Measurements from ENCODE around the gene ARHGAP15. TPM values are rescaled to one million over a fixed set of nuclear protein-coding genes. Genes with fewer than 3 reads are reported as not detected.

The ARHGAP15 gene
- total RNA-seq, 4 donors from 2014 or later: 7.9 to 32.5 (median 20.7) TPM

DNA sequence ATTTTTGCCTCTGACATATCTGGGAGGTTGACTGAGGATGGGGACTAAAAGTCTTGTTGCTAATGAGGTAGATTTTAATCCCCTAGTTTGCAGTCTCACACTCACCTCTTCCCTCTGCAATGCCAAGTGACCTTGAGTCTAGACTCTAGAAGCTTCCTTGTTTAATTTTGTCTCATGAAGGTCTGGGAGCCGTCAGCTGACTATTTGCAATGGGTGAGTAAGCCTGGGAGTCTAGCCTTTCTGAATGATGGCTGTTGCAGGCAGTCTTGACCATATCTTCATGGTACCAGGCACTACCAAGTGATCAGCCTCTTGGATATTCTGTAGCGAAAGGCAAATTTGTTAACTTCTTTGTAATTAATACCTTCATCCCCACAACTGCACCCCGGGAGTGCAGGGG, 61.2 kb downstream of the ARHGAP15 start:
- TF ChIP-seq, protein P1, sequence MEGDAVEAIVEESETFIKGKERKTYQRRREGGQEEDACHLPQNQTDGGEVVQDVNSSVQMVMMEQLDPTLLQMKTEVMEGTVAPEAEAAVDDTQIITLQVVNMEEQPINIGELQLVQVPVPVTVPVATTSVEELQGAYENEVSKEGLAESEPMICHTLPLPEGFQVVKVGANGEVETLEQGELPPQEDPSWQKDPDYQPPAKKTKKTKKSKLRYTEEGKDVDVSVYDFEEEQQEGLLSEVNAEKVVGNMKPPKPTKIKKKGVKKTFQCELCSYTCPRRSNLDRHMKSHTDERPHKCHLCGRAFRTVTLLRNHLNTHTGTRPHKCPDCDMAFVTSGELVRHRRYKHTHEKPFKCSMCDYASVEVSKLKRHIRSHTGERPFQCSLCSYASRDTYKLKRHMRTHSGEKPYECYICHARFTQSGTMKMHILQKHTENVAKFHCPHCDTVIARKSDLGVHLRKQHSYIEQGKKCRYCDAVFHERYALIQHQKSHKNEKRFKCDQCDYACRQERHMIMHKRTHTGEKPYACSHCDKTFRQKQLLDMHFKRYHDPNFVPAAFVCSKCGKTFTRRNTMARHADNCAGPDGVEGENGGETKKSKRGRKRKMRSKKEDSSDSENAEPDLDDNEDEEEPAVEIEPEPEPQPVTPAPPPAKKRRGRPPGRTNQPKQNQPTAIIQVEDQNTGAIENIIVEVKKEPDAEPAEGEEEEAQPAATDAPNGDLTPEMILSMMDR (IDR thresholded peaks at IDR 0.05; ENCODE audit: low read depth): no peak

DNA sequence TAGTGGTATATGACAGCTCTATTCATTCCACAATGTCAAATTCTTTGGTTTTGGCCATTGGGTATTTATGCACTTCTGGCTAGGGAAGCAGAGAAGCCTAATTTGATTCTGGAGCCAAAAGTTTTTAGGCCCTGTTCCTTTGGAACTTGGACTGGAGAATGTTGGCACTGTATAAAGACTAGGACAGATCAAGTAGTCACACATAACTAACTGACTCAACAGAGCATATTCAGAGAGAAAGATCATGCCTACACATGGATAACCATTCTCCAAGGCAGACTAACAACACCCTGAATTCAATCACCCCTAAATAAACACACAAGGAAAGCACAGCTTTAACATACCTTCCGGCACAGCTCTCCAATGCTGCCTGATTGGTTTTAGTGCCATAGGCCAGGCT, 62.9 kb downstream of the ARHGAP15 start:
- TF ChIP-seq, protein P1 (IDR thresholded peaks at IDR 0.05; ENCODE audit: low read depth): no peak

DNA sequence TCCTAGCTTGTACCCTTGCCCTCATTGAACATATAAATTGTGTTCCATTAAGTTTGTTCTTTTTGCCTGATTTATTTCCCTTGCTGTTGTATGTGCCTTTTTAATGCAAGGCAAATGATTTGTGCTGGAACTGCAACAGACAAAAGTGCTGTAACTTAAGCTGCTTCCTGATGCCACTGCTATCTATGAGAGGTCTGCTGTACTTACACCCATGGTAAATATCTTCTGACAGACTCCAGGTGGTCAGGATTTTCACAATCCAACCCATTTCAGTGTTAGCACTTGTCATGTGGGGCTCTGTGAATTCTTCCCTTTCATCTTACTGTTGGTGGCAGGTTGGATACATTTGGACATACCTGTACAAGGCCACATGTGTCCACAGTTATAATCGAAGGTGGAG, 63.5 kb downstream of the ARHGAP15 start:
- TF ChIP-seq, protein P1 (IDR thresholded peaks at IDR 0.05; ENCODE audit: low read depth): no peak

DNA sequence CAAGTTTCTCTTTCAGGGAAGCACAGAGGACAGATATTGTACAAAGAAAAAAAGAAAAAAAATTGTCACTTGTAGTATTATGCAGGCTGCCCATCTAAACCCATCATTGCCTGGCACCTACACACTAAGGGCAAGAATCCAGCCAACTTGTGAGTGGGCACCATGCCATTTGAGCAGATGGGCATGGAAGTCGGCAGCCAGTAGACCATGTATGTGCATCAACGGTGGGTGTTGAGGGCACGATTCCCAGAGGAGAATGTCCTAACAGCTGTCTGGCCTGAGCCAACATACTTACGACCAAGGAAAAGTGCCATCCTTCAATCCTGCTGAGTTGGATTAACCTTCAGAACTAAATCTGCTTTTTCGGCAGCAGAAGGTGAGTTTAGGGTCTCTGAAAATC, 63.9 kb downstream of the ARHGAP15 start:
- TF ChIP-seq, protein P1 (IDR thresholded peaks at IDR 0.05; ENCODE audit: low read depth): no peak

DNA sequence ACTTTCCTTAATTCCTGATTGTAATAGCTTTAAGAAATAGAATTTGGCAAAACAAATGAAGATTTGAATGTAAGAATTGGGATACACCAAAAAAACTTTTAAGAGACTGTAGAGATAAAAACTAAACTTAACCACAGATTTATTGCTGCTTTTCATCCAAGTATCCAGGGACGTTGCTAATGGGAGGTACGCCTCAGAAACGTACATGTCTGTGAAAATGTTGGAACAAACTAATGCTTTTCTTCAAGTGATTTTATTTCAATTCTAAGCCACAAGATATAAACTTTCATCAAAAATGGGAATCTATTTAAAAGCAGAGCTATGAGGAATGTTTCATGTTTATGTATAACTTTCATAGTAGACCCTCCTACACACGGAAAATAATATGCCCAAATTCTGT, 66.3 kb downstream of the ARHGAP15 start:
- TF ChIP-seq, protein P1 (IDR thresholded peaks at IDR 0.05; ENCODE audit: low read depth): no peak

DNA sequence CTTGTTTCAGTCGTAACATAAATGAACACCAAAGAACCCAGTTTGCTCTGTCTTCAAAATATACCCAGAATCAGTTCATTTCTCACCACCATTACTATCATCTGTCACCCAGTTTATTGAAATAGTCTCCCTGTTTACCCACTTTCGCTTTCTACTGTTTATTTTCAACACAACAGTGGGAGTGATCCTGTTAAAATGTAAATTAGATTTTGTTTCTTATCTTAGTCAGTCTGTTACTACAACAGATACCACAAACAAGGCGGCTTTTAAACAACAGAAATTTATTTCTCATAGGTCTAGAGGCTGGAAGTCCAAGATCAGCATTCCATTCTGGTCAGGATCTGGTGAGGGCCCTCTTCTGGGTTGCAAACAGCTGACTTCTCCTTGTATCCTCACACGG, 74.8 kb downstream of the ARHGAP15 start:
- TF ChIP-seq, protein P1 (IDR thresholded peaks at IDR 0.05; ENCODE audit: low read depth): no peak

DNA sequence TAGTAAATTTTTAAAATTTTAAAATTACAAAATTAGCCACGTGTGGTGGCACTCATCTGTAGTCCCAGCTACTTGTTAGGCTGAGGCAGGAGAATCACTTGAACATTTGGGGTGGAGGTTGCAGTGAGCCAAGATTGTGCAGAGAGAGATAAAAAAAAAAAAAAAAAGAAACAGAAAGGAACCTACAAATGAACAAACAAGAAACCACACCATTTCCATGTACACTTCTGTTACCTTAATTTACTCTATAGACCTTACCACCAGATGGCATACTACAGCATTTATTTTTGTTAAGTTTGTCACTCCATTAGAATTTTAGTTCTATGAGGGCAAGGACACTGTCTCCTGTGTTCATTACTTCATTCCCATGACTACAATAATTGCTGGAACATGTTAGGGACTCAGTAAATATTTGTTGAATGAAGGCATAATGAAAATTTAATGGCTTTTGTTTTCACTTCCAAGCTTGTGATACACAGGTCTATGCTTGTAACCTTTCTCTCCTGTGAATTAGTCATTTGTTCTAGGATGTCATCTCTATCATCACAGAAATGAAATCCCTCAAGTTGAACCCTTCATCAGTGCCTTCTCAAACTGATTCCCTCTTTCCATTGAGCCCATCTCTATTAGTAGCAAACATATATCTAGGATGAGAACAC, 76.0 kb downstream of the ARHGAP15 start:
- TF ChIP-seq, protein P1 (IDR thresholded peaks at IDR 0.05; ENCODE audit: low read depth): no peak
